ENCODE data around the gene S100P.
"Not testable (repeated sequence)": the region's sequence is repeated elsewhere in the genome, so short reads cannot be mapped to it uniquely, and the experiment has no call there.

The S100P gene

DNA sequence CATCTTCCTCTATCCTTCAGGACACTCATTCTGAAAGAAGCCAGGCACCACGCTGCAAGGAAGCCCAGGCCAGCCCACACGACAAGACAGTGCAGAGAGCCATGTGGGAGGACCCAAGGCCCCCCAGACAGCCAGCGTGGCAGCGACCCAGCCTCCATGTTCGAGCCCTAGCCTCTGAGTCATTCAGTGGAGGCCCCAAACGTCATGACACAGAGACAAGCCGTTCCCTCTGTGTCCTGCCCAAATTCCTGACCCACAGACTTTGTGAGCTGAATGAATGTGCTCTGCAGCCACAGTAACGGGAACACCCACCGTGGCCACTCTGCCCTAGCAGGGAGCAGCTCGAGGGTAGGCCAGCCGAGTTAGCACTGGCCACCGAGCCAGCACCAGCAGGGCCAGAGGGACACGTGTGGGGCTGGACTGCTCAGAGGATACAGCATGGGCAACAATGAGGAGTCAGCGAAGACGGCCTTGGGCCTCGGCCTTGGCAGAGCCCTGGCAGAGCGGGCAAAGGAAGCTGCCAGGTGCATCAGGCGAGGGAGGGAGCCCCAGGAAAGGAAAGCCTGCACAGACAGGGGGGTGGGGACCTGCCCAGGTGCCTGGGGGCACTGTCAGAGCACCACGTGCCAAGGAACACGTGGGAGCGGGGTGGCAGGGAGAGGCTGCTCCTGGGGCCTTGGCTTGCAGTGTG is 30.9 kb downstream of the S100P start:
- no peak for DNase-seq (ENCODE audit: low spot score)

DNA sequence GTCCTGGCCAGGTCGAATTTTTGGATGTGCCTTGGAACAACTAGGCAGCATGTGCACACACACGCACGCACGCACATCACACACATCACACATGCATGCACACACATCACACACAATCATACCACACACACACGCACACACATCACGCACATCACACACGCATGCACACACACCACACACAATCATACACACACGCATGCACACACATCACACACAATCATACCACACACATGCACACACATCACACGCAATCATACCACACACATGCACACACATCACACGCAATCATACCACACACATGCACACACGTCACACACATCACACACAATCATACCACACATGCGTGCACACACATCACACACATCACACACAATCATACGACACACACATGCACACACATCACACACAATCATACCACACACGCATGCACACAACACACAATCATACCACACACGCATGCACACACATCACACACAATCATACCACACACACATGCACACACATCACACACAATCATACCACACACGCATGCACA is 31.8 kb downstream of the S100P start:
- not testable (repeated sequence) for DNase-seq (ENCODE audit: low spot score)

DNA sequence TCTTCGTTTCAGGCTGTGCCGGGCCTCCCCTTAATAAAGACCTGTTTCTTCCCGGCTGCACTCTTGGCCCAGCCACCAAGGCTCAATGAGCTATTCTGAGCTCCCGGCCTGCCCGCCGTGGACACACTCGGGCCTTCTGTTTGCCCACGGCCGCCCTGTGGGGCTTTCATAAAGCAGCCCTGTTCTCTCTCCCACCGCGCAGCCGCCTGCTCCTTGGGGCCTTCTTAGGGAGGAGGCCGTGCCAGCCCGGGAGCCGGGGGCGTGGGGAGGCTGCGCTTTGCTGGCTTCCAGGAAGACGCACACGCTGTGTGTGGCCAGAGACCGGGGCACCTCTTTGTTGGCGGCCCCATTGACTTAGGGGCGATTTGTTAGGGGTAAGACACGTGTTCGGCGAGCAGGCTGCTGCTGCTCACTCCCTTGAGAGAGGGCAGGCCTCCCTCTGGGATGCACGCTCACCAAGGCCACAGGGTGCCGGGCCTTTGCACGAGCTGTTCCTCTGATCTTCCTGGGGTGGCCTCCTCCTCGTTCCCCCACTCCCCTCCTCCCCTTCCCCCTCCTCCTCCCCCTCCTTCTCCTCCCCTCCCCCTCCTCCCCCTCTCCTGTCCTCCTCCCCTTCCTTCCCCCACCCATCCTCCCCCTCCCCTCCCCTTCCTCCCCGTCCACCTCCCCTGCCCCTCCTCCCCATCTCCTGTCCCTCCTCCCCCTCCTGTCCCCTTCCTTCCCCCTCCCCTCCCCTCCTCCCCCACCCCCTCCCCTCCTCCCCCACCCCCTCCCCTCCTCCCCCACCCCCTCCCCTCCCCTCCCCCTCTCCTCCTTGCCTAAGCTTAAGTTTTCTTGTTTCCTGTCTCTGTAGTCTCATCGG is 33.6 kb downstream of the S100P start:
- DNase-seq (ENCODE audit: low spot score) = no peak

DNA sequence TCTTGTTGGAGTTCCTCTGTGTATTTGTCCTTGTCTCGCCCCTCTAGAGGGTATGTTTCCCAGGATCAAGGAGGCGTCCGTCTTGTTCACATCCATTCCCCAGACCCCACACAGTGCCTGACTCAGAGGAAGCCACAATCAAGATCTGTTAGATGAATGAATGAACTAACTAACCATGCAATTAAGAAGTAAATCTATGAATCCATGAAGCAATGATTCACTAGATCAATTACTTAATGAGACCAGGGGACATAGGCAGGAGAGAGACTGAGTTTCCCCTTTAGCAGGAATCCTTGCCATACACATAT is 34.2 kb downstream of the S100P start:
- DNase-seq (ENCODE audit: low spot score) = no peak

DNA sequence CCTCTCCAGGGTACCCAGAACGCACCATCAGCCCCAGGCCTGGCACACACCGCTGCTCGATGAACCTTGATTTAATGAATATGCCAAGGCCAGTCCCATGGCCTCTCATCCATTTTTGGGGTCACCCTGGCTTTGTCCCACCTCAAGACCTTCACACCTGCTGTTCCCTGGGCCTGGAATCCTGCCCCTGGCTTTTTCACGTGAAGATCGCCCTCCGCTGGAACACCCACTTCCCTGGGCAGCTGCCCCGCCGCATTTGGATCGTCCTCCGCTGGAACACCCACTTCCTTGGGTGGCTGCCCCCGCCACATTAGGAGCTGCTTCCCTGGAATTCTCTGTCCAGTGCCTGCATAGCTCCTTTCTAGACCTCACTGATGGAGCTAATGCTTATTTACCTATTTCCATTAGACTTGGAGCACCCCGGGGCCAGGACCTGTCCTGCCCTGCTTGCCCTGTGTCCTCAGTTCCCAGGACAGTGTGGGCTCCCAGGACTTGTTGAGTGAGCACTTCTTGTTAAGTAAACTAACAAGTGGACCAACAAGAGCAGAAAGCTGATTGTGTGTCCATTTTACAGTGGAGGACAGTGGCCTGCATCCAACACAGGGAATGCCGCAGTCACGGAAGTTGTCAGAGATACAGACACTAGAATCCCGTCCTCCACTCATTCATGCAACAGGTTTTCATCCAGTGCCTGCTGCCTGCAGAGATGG is 34.8 kb downstream of the S100P start:
- no peak for DNase-seq (ENCODE audit: low spot score)

DNA sequence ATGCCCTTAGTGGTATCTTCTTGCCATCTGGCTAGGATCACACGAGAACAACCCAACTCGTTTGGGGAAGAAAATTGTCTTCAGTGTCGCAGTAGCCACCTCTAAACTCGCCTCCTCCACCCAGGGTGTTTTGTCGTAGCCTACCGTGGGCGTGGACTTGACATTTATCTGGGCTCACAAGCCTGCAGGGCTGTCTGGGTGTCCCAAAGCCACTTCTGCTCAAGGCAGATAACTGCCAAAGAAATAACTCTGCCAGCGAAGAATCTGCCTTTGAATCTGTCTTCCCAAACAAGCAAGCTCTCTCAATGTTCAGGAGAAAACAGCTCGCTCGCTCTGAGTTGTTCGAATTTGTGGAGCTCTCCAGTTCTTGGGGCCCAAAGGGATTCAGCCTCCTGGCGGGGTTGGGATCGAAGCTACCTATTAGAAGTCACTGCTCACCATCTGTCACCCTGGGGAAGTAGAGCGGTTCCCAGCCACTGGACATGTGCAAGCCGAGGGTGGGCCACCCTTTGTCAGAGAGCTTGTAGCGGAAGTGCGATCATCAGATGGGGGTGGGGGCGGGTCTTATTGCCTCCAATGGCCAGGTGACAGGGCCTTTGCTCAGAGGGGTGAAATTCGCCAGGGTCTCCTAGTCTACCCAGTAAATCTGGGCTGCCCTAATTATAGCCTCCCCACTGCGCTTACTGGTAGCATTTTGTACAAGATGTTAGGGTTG is 37.1 kb downstream of the S100P start:
- no peak for DNase-seq (ENCODE audit: low spot score)

DNA sequence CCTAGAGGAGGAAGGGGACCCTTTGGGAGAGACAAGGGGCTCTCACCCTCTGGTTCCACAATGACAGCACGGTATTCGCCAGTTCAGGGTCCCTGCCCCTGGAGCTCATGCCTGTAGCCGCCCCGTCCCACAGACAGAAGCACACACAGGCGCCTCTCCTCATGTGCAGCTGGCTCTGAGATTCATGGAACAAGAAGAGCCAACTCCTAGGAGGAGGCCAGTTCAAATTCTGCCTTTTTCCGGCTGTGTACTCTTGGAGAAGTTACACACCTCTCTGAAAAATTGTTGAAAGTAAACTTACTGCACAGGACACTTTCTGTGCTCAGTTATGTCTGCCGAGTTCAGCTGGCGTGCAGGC is 37.6 kb downstream of the S100P start:
- no peak for DNase-seq (ENCODE audit: low spot score)

DNA sequence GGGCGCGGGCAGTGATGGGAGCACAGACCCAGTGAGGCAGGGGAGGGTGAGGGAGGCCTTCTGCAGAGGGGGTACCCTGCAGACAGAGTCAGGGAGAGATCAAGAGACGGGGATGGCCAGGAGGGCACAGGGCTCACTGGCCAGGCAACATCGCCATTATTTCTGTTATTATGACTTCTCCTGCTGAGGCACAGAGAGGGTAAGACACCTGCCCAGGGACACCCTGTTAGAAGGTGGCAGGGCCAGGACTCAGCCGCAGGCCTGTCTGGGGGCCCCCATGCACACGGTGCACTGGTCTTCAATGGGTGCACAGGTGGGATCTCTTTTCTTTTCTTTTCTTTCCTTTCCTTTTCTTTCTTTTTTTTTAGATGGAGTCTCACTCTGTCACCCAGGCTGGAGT is 38.1 kb downstream of the S100P start:
- no peak for DNase-seq (ENCODE audit: low spot score)

DNA sequence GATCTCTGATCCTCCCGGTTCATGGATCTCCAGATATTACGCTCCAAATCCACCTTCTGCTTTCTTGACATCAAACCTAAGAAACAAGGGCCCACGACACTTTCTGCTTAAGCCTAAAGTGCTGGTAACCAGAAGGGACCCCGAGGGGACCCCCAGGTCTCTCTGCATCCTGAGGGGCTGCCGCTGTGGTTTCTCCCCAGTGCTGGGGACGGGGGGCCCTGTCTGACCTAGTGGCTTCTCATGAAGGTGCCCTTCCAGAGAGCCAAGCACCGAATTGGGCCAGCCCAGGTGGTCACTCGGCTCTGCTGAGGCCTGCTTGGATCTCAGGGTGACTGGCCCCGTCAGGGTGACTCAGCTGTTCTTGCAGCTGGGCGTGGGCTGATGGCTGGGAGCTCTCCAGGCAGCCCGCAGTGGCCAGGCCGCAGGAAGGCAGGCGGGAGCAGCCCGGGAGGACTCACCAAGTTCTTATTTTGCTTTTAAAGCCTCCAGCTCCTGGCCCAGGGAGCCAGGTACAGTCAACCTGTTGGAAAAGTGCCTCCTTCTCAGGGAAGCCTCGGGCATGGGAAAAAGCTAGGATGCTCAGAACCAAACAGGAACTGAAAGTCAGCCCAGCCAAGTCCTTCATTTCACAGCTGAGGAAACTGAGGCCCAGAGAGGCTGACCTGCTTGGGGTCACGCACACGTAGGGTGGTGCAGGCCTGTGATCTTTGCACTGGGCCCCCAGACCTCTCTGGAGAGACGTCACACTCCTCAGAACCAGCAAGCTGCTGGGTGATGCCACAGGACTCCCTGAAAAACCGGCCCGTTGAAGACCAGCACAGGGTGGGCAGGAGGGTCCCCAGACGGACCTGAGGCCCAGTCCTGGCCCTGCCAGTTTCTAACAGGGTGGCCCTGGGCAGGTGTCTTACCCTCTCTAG is 39.0 kb downstream of the S100P start:
- DNase-seq (ENCODE audit: low spot score) = no peak

DNA sequence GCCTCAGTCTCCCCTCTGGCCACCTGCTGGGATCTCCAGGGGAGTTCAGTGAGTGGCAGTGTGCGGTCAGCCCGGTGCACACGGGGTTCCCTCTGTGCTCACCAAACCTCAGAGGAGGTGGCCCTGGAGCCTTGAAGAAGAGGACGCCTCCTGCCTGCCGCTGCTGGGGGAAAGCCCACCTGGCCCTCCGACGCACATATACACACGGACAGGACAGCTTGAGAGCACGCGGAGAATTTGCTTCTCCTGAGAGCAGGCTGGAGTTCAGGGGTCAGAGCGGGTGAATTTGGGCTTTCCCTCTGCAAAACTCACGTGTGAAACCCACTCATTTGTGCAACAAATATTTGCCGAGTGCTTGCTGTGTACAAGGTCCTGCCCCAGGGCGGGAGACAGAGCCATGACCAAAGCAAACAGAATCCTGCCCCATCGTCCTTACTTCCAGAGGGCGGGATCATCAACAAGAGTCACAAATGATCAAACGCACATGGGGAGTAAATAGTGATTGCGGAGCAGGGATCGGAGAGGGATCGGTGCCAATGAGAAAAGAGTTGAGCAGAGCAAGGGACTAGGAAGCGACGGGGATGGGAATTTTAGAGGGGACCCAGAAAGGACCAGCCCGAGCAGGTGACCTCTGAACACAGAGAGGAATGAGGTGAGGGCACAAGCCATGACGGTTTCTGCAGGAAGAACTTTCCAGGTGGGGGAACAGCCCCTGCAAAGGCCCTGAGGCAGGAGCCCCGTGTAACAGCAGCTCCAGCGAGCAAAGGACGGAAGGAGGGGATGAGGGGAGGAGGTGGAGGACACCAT is 39.9 kb downstream of the S100P start:
- no peak for DNase-seq (ENCODE audit: low spot score)

DNA sequence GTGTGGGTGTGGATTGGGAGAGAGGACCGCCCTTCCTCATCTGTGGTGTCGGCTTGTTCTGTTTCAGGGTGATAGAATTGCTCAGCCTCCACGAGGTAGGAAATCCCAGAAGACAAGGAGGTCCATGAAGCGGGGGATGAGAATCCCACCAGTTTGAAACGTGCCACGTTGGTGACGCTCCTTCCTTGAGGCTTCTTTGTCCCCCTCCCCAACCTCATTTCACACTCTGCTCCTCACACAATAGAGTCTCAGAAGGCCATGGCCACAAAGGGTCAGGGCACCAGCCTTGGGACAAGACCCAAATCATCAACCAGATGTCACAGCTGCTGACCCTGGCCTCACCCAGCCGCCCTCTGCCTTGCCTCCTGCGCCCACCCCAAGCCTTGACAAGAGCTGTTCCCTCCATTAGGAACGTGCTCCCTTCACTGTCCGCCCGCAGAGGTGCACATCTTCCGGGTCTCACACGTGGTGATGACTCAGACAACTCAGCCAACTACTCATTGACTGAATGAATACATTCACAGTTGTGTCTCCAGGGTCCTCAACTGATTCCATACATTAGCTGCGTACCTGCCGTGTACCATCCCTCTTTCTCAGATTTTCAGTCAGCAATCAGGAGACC is 40.6 kb downstream of the S100P start:
- no peak for DNase-seq (ENCODE audit: low spot score)

DNA sequence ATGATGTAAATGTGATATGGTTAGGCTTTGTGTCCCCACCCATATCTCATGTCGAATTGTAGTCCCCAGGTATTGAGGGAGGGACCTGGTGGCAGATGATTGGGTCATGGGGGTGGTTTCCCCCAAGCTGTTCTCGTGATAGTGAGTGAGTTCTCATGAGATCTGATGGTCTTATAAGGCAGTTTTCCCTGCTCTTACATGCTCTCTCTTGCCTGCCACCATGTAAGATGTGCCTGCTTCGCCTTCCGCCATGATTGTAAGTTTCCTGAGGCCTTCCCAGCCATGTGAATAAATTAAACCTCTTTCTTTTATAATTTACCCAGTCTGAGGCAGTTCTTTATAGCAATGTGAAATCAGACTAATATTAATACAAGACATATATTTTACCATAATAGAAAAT is 46.2 kb downstream of the S100P start:
- no peak for DNase-seq (ENCODE audit: low spot score)

DNA sequence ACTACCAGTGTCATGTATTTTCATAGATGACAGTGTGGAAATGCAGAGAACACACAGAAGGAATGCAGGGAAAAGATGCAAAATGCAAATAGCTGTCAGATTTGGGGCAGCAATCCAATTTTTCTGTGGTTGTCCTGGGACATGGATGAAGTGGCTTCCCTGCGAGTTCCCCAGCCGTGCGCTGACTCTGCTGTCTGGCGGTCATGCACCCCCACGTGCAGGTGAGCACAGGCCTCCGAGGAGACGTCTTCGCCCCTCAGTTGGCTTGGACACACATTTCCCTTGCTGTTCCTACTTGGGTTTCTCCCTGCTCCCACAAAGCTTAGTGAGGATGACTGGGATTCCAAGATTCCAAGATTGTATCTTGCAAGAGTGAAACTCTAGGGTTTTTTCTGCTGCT is 46.7 kb downstream of the S100P start:
- no peak for DNase-seq (ENCODE audit: low spot score)

DNA sequence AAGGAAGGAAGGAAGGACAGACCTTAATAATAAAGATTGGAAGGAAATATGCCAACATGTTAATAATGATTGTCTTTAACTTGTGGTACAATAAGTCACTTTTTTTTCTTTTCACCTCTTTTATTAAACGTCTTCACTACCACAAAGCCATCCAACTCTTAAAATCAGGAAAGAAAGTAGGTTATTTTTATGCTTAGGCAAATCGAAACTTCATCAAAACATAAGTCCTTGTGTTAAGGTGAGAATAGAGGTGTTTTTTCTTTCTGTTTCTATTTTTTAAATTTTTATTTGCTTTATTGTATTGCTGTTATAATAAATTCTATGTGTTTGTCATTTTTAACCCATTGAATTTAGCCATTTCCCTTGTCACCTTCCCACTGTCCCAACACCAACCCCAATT is 48.8 kb downstream of the S100P start:
- DNase-seq (ENCODE audit: low spot score) = no peak

DNA sequence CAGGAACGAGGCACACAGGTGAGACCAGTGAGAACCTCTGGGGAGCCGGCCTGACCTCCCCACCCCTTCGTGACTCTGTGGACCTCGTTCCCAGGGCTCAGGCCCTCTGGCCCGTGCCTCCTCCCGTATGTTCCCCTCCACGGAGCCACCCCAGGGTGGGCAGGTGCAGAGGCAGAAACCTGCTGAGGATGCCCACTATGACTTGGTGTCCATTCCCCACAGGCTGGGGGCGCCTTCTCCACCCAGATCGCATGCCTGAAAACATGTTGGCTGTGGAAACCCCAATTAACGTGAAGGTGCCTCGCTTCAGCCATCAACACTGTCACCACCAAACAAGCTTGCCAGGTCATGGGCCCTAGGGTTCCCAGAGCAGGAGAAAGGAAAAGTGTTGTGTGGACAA is 49.3 kb downstream of the S100P start:
- no peak for DNase-seq (ENCODE audit: low spot score)
